GM12801 (cell line): ENCODE measurements around the gene DNAJC17.

Experiments used
- CTCF ChIP-seq: IDR thresholded peaks from one replicate; pipeline ENCODE4 v1.5.1; 2011; ENCODE audit warnings: control low read depth; ENCODE audit not compliant: insufficient read length; ENCODE audit errors: extremely low read depth

DNAJC17 gene

GRCh38 chr15:40743485-40743901 is 63.8 kb downstream of the DNAJC17 start:
- no peak for TF ChIP-seq CTCF

DNA sequence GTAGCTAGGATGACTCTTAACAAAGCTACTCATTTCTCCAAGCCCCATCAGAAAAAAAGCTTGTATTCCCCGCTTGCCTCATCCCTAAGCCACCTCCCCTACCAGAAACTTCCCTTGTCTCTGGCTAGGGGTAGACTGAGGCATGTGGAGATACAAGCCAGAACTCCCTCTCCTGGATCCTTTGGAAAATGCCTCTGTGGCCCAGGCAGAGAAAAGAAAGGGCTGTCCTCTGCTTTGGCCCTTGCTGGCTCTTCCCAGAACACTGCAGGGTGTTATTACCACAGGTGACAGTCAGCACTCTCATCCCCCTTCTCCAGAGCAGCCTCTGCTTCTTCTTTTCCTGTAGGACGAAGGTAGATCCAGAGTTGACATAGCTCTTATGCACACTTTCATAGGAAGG is 67.4 kb downstream of the DNAJC17 start:
- TF ChIP-seq CTCF: no peak

DNA sequence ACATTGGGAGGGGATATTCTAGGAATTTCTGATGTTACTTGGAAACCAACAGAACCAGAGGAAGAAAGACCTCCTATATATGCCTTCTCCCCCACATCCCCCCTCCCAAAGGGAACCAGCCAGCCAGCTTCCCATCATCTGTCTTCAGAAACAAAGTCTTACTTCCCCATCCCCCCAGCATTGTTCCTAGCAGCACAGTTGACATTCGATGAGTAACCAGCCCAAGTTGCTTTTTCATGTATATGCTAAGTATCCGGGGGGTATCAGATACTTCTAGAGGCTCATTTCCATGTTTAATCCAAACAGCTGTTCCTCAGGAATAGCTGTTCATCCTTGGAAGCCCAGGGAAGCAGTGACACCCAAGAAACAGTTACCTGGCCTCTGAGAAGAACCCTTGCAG is 68.2 kb downstream of the DNAJC17 start:
- no peak for TF ChIP-seq CTCF

GRCh38 chr15:40737048-40737447 is 70.2 kb downstream of the DNAJC17 start:
- TF ChIP-seq CTCF: no peak

DNA sequence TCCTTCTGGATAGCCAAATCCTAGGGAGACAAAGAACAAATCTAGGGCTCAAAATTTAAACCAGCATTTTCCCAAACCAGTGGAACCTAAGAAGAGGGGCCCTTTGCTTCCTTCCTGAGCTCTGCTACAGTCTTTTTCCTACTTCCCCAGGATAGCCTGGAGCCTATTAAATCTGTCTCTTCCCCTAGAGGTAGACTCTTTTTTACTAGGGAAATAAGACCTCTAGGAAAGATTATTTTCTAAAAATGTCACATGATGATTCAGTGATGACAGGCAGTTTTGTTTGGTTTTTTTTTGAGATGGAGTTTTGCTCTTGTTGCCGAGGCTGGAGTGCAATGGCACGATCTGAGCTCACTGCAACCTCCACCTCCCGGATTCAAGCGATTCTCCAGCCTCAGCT is 70.7 kb downstream of the DNAJC17 start:
- no peak for TF ChIP-seq CTCF

- TF ChIP-seq CTCF: no peak
Observed at GRCh38 chr15:40731034-40731433, 76.2 kb downstream of the DNAJC17 start.

GRCh38 chr15:40723919-40724318 is 83.4 kb downstream of the DNAJC17 start:
- no peak for TF ChIP-seq CTCF

DNA sequence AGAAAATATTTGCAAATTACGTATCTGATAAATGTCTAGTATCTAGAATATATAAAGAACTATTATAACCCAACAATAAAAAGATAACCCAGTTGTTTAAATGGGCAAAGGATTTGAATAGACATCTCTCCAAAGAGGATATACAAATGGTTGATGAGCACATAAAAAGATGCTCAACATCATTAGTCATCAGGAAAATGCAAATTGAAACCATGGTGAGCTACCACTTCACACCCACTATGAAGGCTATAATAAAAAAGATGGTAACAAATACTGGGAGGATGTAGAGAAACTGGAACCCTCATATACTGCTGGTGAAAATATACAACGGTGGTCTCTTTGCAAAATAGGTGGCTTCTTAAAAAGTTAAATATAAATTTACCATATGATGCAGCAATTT is 84.3 kb downstream of the DNAJC17 start:
- no peak for TF ChIP-seq CTCF
